GM12878 (cell line): ENCODE measurements around the gene STPG1. TPM values are rescaled to one million over a fixed set of nuclear protein-coding genes. Genes with fewer than 3 reads are reported as not detected.

Experiments
- ATAC-seq: fragments of 200-7000 bp; cut with Tn5 transposase; 3 replicates; pipeline ENCODE4 v1.9.1; 2020; ENCODE audit warnings: mild to moderate bottlenecking, moderate library complexity
- BruUV-seq: library from RNA; stranded (reverse); fragments of 400-500 nt; replicated peaks from 2 replicates; lab custom pipeline; 2021; lab: Mats Ljungman, UMichigan
- CTCF ChIA-PET: fragments of 300-600 bp; sonication (Branson Sonifier 250); formaldehyde crosslinking; extraction: SDS; loops from one replicate; lab custom pipeline; 2021; ENCODE audit warnings: inconsistent platforms; lab: Yijun Ruan, JAX
- POLR2A ChIA-PET: fragments of 350-600 bp; formaldehyde crosslinking; extraction: SDS; loops from one replicate; lab custom pipeline; 2021; ENCODE audit warnings: inconsistent platforms; lab: Charles Lee
- RAD21 ChIA-PET: fragments of 300-600 bp; sonication (Branson Sonifier 250); formaldehyde crosslinking; loops from one replicate; lab custom pipeline; 2023; ENCODE audit warnings: antibody characterized with exemption; ENCODE audit not compliant: unreplicated experiment; lab: Charles Lee
- SMC1A ChIA-PET: fragments of 300-600 bp; sonication (Branson Sonifier 250); formaldehyde crosslinking; loops from one replicate; lab custom pipeline; 2023; ENCODE audit not compliant: unreplicated experiment, uncharacterized antibody; lab: Charles Lee
- DNase-seq: peaks from one replicate; pipeline ENCODE4 v3.0.0-alpha.2; 2011; ENCODE audit warnings: low read depth, low spot score
- FAIRE-seq: peaks from 3 replicates; lab custom pipeline; 2011; peaks lifted over from hg19 to GRCh38; lab: Jason Lieb, UNC
- H2AFZ ChIP-seq: 2 replicates; pipeline ENCODE4 v1.6.0; 2011; ENCODE audit warnings: low read depth, low read length, control low read depth; ENCODE audit not compliant: control insufficient read depth
- H3K27ac ChIP-seq: 2 replicates; pipeline ENCODE4 v1.5.1; 2011; ENCODE audit warnings: control low read depth; ENCODE audit not compliant: control insufficient read depth, insufficient read depth
- H3K27me3 ChIP-seq, 2 experiments: replicated peaks in 1 of 2; 2 replicates each; pipeline versions ENCODE4 v1.6.0 to v1.6.1; 2011; ENCODE audit warnings: low read length in 1 of 2; ENCODE audit not compliant: control insufficient read depth in 2 of 2, insufficient read depth in 2 of 2
- H3K36me3 ChIP-seq, 2 experiments: 2 replicates each; pipeline ENCODE4 v1.5.1; 2011; ENCODE audit warnings: low read length in 1 of 2; ENCODE audit not compliant: control insufficient read depth in 2 of 2, insufficient read depth in 2 of 2
- H3K4me1 ChIP-seq: 2 replicates; pipeline ENCODE4 v1.6.1; 2011; ENCODE audit warnings: mild to moderate bottlenecking, low read length, moderate library complexity, mixed read lengths; ENCODE audit not compliant: control insufficient read depth, insufficient read depth
- H3K4me2 ChIP-seq: 2 replicates; pipeline ENCODE4 v1.6.0; 2011; ENCODE audit warnings: control low read depth; ENCODE audit not compliant: control insufficient read depth, insufficient read depth
- H3K4me3 ChIP-seq: fragments of 200-600 bp; sonication (generic); 2 replicates; pipeline ENCODE4 v1.5.1; 2016
- H3K79me2 ChIP-seq: 2 replicates; pipeline ENCODE4 v1.6.0; 2011; ENCODE audit warnings: low read length; ENCODE audit not compliant: control insufficient read depth, insufficient read depth
- H3K9ac ChIP-seq: 2 replicates; pipeline ENCODE4 v1.8.0; 2011; ENCODE audit warnings: low read length, control low read depth, mixed read lengths; ENCODE audit not compliant: control insufficient read depth, insufficient read depth
- H3K9me3 ChIP-seq: replicated peaks from 3 replicates; pipeline ENCODE4 v1.5.1; 2011; ENCODE audit warnings: mild to moderate bottlenecking, low read length; ENCODE audit not compliant: control insufficient read depth, insufficient read depth
- H4K20me1 ChIP-seq: 2 replicates; pipeline ENCODE4 v1.6.0; 2011; ENCODE audit not compliant: control insufficient read depth, insufficient read depth
- BMI1 ChIP-seq: fragments of 450-650 bp; IDR thresholded peaks from 2 replicates; pipeline ENCODE4 v1.6.1; 2016; ENCODE audit warnings: mild to moderate bottlenecking, moderate library complexity, borderline replicate concordance
- CBFB ChIP-seq: IDR thresholded peaks from 2 replicates; pipeline ENCODE4 v1.6.1; 2016; ENCODE audit warnings: antibody characterized with exemption, low read depth
- CBX5 ChIP-seq: sonication (generic); IDR thresholded peaks from 2 replicates; pipeline ENCODE4 v1.6.1; 2016; ENCODE audit warnings: low read depth, moderate library complexity, mild to moderate bottlenecking, inconsistent platforms
- CREB1 ChIP-seq: IDR thresholded peaks from 2 replicates; pipeline ENCODE4 v1.6.1; 2012; ENCODE audit warnings: low read depth, mild to moderate bottlenecking, inconsistent platforms
- E2F4 ChIP-seq: IDR thresholded peaks from 2 replicates; pipeline ENCODE4 v1.6.1; 2012; ENCODE audit warnings: low read depth, low read length, improper control_type of control experiment
- EGR1 ChIP-seq, 2 experiments: IDR thresholded peaks; 1 replicate in 1 of 2; 2 replicates in 1 of 2; pipeline ENCODE4 v1.6.1; 2011 to 2012; ENCODE audit warnings: low read depth in 2 of 2, low read length in 2 of 2, borderline replicate concordance in 1 of 2, mild to moderate bottlenecking in 1 of 2, moderate library complexity in 1 of 2
- ETV6 ChIP-seq, 2 experiments: fragments of 450-650 bp in 1 of 2; IDR thresholded peaks in 1 of 2; conservative IDR thresholded peaks in 1 of 2; 2 replicates each; pipeline ENCODE4 v1.6.1; 2014; ENCODE audit warnings: antibody characterized with exemption in 1 of 2, borderline replicate concordance in 1 of 2, low read depth in 1 of 2, mild to moderate bottlenecking in 1 of 2, moderate library complexity in 1 of 2
- FOXM1 ChIP-seq: IDR thresholded peaks from 2 replicates; pipeline ENCODE4 v1.6.1; 2012; ENCODE audit warnings: low read depth, mild to moderate bottlenecking, inconsistent platforms, low read length, moderate library complexity
- HCFC1 ChIP-seq: fragments of 150-350 bp; IDR thresholded peaks from 2 replicates; pipeline ENCODE4 v1.6.1; 2014; ENCODE audit warnings: low read length
- IRF4 ChIP-seq: IDR thresholded peaks from 2 replicates; pipeline ENCODE4 v1.6.1; 2011; ENCODE audit warnings: low read depth, low read length
- JUNB ChIP-seq: IDR thresholded peaks from 2 replicates; pipeline ENCODE4 v1.6.1; 2016; ENCODE audit warnings: antibody characterized with exemption, mild to moderate bottlenecking
- RAD51 ChIP-seq: fragments of 450-650 bp; IDR thresholded peaks from 2 replicates; pipeline ENCODE4 v1.6.1; 2016; ENCODE audit warnings: moderate library complexity, mild to moderate bottlenecking, inconsistent platforms
- SIN3A ChIP-seq: IDR thresholded peaks from 2 replicates; pipeline ENCODE4 v1.6.1; 2012; ENCODE audit warnings: low read depth, low read length, improper control_type of control experiment
- SKIL ChIP-seq: fragments of 450-650 bp; IDR thresholded peaks from 2 replicates; pipeline ENCODE4 v1.6.1; 2017; ENCODE audit warnings: mild to moderate bottlenecking, low read depth, inconsistent platforms; ENCODE audit not compliant: poor library complexity, severe bottlenecking
- SMARCA5 ChIP-seq: fragments of 450-650 bp; IDR thresholded peaks from 2 replicates; pipeline ENCODE4 v1.6.1; 2017; ENCODE audit warnings: mild to moderate bottlenecking
- ZBED1 ChIP-seq: IDR thresholded peaks from 2 replicates; pipeline ENCODE4 v1.6.1; 2016; ENCODE audit warnings: borderline replicate concordance
- WGBS: methylation state at CpG from one replicate; pipeline ENCODE4 v1.1.6; 2016; ENCODE audit warnings: low lambda C conversion rate; ENCODE audit not compliant: insufficient replicate concordance, insufficient coverage; ENCODE audit errors: missing lambda C conversion rate; 5-methylcytosine and 5-hydroxymethylcytosine counted together
- in situ Hi-C: fragments of 300-500 bp; cut with MboI; formaldehyde crosslinking; loops from 9 replicates; pipeline ENCODE4 v1.14.3; 2018; ENCODE audit warnings: mixed read lengths
- intact Hi-C: fragments of 100-400 bp; cut with micrococcal nuclease; formaldehyde crosslinking; loops from one replicate; pipeline ENCODE4 v1.14.2; 2022; ENCODE audit not compliant: unreplicated experiment
- polyA plus RNA-seq, 11 experiments: library from polyadenylated mRNA; depleted of rRNA in 4 of 11; unstranded in 6 of 11; stranded (reverse) in 5 of 11; fragments of >200 nt; fragmentation: Nextera tagmentation in 4 of 11; fragmentation: Illumina TruSeq in 1 of 11; extraction: Ambion mirVana in 4 of 11; extraction: Trizol in 1 of 11; gene quantifications; 1 replicate in 1 of 11; 2 replicates in 10 of 11; pipeline versions ENCODE4 v1.2.1 to v1.2.3, GENCODE V29; 2011 to 2016; ENCODE audit warnings: inconsistent platforms in 2 of 11, missing spikeins in 2 of 11, low read depth in 1 of 11
- total RNA-seq, 4 experiments: library from RNA; depleted of rRNA in 3 of 4; stranded (reverse); fragments of >200 nt in 3 of 4; fragmentation: Illumina TruSeq in 1 of 4; extraction: Trizol in 1 of 4; gene quantifications; 2 replicates each; pipeline versions ENCODE4 v1.2.1 to v1.2.3, GENCODE V29; 2013 to 2021
- TF ChIP-seq, protein P1 (sequence below): fragments of 450-650 bp; IDR thresholded peaks from 2 replicates; pipeline ENCODE4 v1.6.1; 2016; ENCODE audit warnings: mild to moderate bottlenecking

Gene STPG1
- total and polyA plus RNA-seq, 10 of the 15 experiments (the other 5 are each of a cell fraction or from before 2014, with no cell fraction given) = 0.22 to 2.6 (median 0.73) TPM

- CTCF ChIA-PET = interaction anchor here (0.6 to 6.0 kb wide), 71 partner anchors 9 to 1198 kb away, joined by 3 to 451 read pairs (median 4); partner anchors contain the start of genes CLIC4, IFNLR1, NIPAL3 and STPG1
- 10% methylated on average over 12 of the region's 12 CpGs for WGBS
- Histone ChIP-seq H3K9ac (peak overlapping the region; percentile 66; the same call in 1 of the 2 replicates), H3K27me3 (no peaks in the 10 kb centered on the region; a peak in 1 of 4 replicates), H3K4me3 (peak overlapping the region; percentile 58; the same call in 1 of the 2 replicates), H3K4me1 (peaks cover 25% of the 10 kb centered on the region), H3K4me2 (peak overlapping the region; percentile 79), H3K36me3 (no peaks in the 10 kb centered on the region), H3K9me3 (no peaks in the 10 kb centered on the region), H3K27ac (peak overlapping the region; percentile 85), H3K79me2 (no peaks in the 10 kb centered on the region; the same call in 1 of the 2 replicates), H4K20me1 (no peaks in the 10 kb centered on the region), H2AFZ (peak overlapping the region; percentile 40)
- POLR2A ChIA-PET = interaction anchor here (0.5 to 2.9 kb wide), 8 partner anchors 74 to 562 kb away, joined by 3 to 11 read pairs (median 4); no protein-coding TSS in a partner anchor
- FAIRE-seq = no peak
- TSS peak; percentile 64 for BruUV-seq
- in situ Hi-C loops = loop anchor here (5.0 kb wide), 1 partner anchor 189 kb away; no protein-coding TSS in a partner anchor
- intact Hi-C loops = loop anchor here (1.0 to 5.0 kb wide), 4 partner anchors 192 to 429 kb away; no protein-coding TSS in a partner anchor
- SMC1A ChIA-PET = interaction anchor here (0.6 to 5.6 kb wide), 38 partner anchors 9 to 952 kb away, joined by 3 to 297 read pairs (median 4); partner anchors contain the start of genes NIPAL3 and STPG1
- ATAC-seq = peak; percentile 84
- DNase-seq = no peak
- RAD21 ChIA-PET = interaction anchor here (0.7 to 4.4 kb wide), 37 partner anchors 8 to 444 kb away, joined by 3 to 225 read pairs (median 4); partner anchors contain the start of genes GRHL3 and NIPAL3
- TF ChIP-seq FOXM1 (no peak), IRF4 (0 out of 2 replicates have a peak, but pooled peaks have one; percentile 50), CREB1 (peak; percentile 77), CBX5 (no peak), CBFB (no peak; the same call in 1 of the 2 replicates), E2F4 (no peak), HCFC1 (0 out of 2 replicates have a peak, but pooled peaks have one; percentile 21), RAD51 (no peak), EGR1 (IDR thresholded peaks at IDR 0.05; ENCODE audit: borderline replicate concordance in 1 of 2, low read depth in 2 of 2, low read length in 2 of 2) (no peak), ETV6 (conservative IDR thresholded peaks at IDR 0.05 in 1 of 2, IDR thresholded peaks at IDR 0.05 in 1 of 2; ENCODE audit: borderline replicate concordance in 1 of 2, low read depth in 1 of 2) (no peak), SKIL (no peak), ZBED1 (no peak), SIN3A (no peak), SMARCA5 (peak; percentile 93), BMI1 (no peak), JUNB (no peak)
- TF ChIP-seq, protein P1, sequence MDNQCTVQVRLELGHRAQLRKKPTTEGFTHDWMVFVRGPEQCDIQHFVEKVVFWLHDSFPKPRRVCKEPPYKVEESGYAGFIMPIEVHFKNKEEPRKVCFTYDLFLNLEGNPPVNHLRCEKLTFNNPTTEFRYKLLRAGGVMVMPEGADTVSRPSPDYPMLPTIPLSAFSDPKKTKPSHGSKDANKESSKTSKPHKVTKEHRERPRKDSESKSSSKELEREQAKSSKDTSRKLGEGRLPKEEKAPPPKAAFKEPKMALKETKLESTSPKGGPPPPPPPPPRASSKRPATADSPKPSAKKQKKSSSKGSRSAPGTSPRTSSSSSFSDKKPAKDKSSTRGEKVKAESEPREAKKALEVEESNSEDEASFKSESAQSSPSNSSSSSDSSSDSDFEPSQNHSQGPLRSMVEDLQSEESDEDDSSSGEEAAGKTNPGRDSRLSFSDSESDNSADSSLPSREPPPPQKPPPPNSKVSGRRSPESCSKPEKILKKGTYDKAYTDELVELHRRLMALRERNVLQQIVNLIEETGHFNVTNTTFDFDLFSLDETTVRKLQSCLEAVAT = no peak
Observed at GRCh38 chr1:24390924-24391782, 22.4 kb downstream of the STPG1 start.
